Activated naive CD8-positive, alpha-beta T cell treated with anti-CD3 and anti-CD28 coated beads, Interleukin-2, amount 50 U/mL, for 24 hours (primary cell): ENCODE measurements around the gene SLC6A5.
A peak's percentile ranks its signal among the peaks of the same experiment; 100 is the strongest.
"Not testable (repeated sequence)": the region's sequence is repeated elsewhere in the genome, so short reads cannot be mapped to it uniquely, and the experiment has no call there.

Experiments used
- ATAC-seq: fragments of 150-1000 bp; cut with Tn5 transposase; one replicate; pipeline ENCODE4 v1.10.0; 2021
- DNase-seq: peaks from one replicate; pipeline ENCODE4 v3.0.0; 2021
- H3K27ac Mint-ChIP-seq: one replicate; pipeline ENCODE4 v1.8.0; 2021; ENCODE audit warnings: mild to moderate bottlenecking, mixed read lengths
- H3K27me3 Mint-ChIP-seq: one replicate; pipeline ENCODE4 v1.8.0; 2021; ENCODE audit warnings: mixed read lengths
- H3K36me3 Mint-ChIP-seq: one replicate; pipeline ENCODE4 v1.8.0; 2021; ENCODE audit warnings: low read depth, mixed read lengths
- H3K4me1 Mint-ChIP-seq: one replicate; pipeline ENCODE4 v1.8.0; 2021; ENCODE audit warnings: mixed read lengths
- H3K4me3 Mint-ChIP-seq: one replicate; pipeline ENCODE4 v1.8.0; 2021; ENCODE audit warnings: mild to moderate bottlenecking, moderate library complexity, mixed read lengths
- H3K9me3 Mint-ChIP-seq: one replicate; pipeline ENCODE4 v1.8.0; 2021; ENCODE audit warnings: mixed read lengths

SLC6A5 gene

GRCh38 chr11:20599221-20600019 lies at the start of gene SLC6A5:
Gene SLC6A5, plus strand, starts transcription at chr11:20599608. Its CDS starts 65 bp downstream, at chr11:20599673.
- Mint-ChIP-seq H3K27me3 (peaks cover 92% of the 10 kb centered on the region), H3K36me3 (no peaks in the 10 kb centered on the region), H3K27ac (no peak within 1 kb of the TSS), H3K4me1 (peaks cover 9% of the 10 kb centered on the region), H3K9me3 (peaks cover 9% of the 10 kb centered on the region), H3K4me3 (no peak within 1 kb of the TSS)
- DNase-seq (peak; percentile 50), ATAC-seq (peak; percentile 21)

- Mint-ChIP-seq H3K27ac (no peak overlapping the region), H3K36me3 (no peaks in the 10 kb centered on the region), H3K4me1 (no peaks in the 10 kb centered on the region), H3K27me3 (no peaks in the 10 kb centered on the region), H3K4me3 (no peak overlapping the region), H3K9me3 (peaks cover 2% of the 10 kb centered on the region)
- DNase-seq (no peak), ATAC-seq (no peak)
Measured at GRCh38 chr11:20551096-20551495, 48.3 kb upstream of the SLC6A5 start.

GRCh38 chr11:20555783-20556182 lies 43.6 kb upstream of the SLC6A5 start:
- no peaks in the 10 kb centered on the region for H3K36me3 Mint-ChIP-seq
- H3K9me3 Mint-ChIP-seq = peaks cover 10% of the 10 kb centered on the region
- ATAC-seq = no peak
- H3K4me1 Mint-ChIP-seq = no peaks in the 10 kb centered on the region
- no peak overlapping the region for H3K27ac Mint-ChIP-seq
- DNase-seq = no peak
- no peak overlapping the region for H3K4me3 Mint-ChIP-seq
- H3K27me3 Mint-ChIP-seq = peaks cover 4% of the 10 kb centered on the region

GRCh38 chr11:20556396-20556795 lies 43.0 kb upstream of the SLC6A5 start:
- not testable (repeated sequence) for H3K36me3 Mint-ChIP-seq, H3K4me1 Mint-ChIP-seq, H3K27me3 Mint-ChIP-seq, H3K4me3 Mint-ChIP-seq, H3K9me3 Mint-ChIP-seq, DNase-seq, H3K27ac Mint-ChIP-seq, ATAC-seq

- Mint-ChIP-seq H3K27ac (no peak overlapping the region), H3K4me3 (no peak overlapping the region), H3K36me3 (no peaks in the 10 kb centered on the region), H3K4me1 (no peaks in the 10 kb centered on the region), H3K9me3 (peaks cover 10% of the 10 kb centered on the region), H3K27me3 (peaks cover 6% of the 10 kb centered on the region)
- DNase-seq (no peak), ATAC-seq (no peak)
Measured at GRCh38 chr11:20558741-20559140, 40.7 kb upstream of the SLC6A5 start.

GRCh38 chr11:20559523-20560300 lies 39.7 kb upstream of the SLC6A5 start:
- Mint-ChIP-seq H3K4me1 (no peaks in the 10 kb centered on the region), H3K4me3 (no peak overlapping the region), H3K36me3 (no peaks in the 10 kb centered on the region), H3K9me3 (peaks cover 10% of the 10 kb centered on the region), H3K27ac (no peak overlapping the region), H3K27me3 (peaks cover 6% of the 10 kb centered on the region)
- no peak for DNase-seq
- no peak for ATAC-seq

- Mint-ChIP-seq H3K9me3 (no peaks in the 10 kb centered on the region), H3K27me3 (peaks cover 8% of the 10 kb centered on the region), H3K4me3 (no peak overlapping the region), H3K36me3 (no peaks in the 10 kb centered on the region), H3K4me1 (no peaks in the 10 kb centered on the region), H3K27ac (no peak overlapping the region)
- ATAC-seq (no peak), DNase-seq (no peak)
Measured at GRCh38 chr11:20561915-20562314, 37.5 kb upstream of the SLC6A5 start.

GRCh38 chr11:20563866-20564265 lies 35.5 kb upstream of the SLC6A5 start:
- no peaks in the 10 kb centered on the region for H3K9me3 Mint-ChIP-seq
- no peaks in the 10 kb centered on the region for H3K36me3 Mint-ChIP-seq

GRCh38 chr11:20564846-20565635 lies 34.4 kb upstream of the SLC6A5 start:
- no peak for DNase-seq
- no peak overlapping the region for H3K27ac Mint-ChIP-seq
- H3K36me3 Mint-ChIP-seq = no peaks in the 10 kb centered on the region
- no peak overlapping the region for H3K4me3 Mint-ChIP-seq
- no peaks in the 10 kb centered on the region for H3K9me3 Mint-ChIP-seq
- no peak for ATAC-seq
- peaks cover 10% of the 10 kb centered on the region for H3K27me3 Mint-ChIP-seq
- no peaks in the 10 kb centered on the region for H3K4me1 Mint-ChIP-seq

More at GRCh38 chr11:20563866-20564265, 35.5 kb upstream of the SLC6A5 start:
- Mint-ChIP-seq H3K27me3 (peaks cover 10% of the 10 kb centered on the region), H3K4me1 (no peaks in the 10 kb centered on the region), H3K27ac (no peak overlapping the region), H3K4me3 (no peak overlapping the region)
- DNase-seq (no peak), ATAC-seq (no peak)

- not testable (repeated sequence) for DNase-seq, H3K36me3 Mint-ChIP-seq, H3K27ac Mint-ChIP-seq, H3K9me3 Mint-ChIP-seq, ATAC-seq, H3K4me3 Mint-ChIP-seq, H3K4me1 Mint-ChIP-seq
- peaks cover 10% of the 10 kb centered on the region for H3K27me3 Mint-ChIP-seq
Measured at GRCh38 chr11:20566115-20566514, 33.3 kb upstream of the SLC6A5 start.

GRCh38 chr11:20566591-20567434 lies 32.6 kb upstream of the SLC6A5 start:
- no peak for DNase-seq
- Mint-ChIP-seq H3K4me3 (no peak overlapping the region), H3K27ac (no peak overlapping the region), H3K36me3 (no peaks in the 10 kb centered on the region), H3K9me3 (no peaks in the 10 kb centered on the region), H3K4me1 (no peaks in the 10 kb centered on the region), H3K27me3 (peaks cover 14% of the 10 kb centered on the region)
- no peak for ATAC-seq

- not testable (repeated sequence) for H3K4me1 Mint-ChIP-seq, H3K36me3 Mint-ChIP-seq, ATAC-seq, H3K9me3 Mint-ChIP-seq, H3K27me3 Mint-ChIP-seq, H3K4me3 Mint-ChIP-seq, H3K27ac Mint-ChIP-seq, DNase-seq
Measured at GRCh38 chr11:20579725-20580124, 19.7 kb upstream of the SLC6A5 start.

- H3K9me3 Mint-ChIP-seq = no peaks in the 10 kb centered on the region
- no peak for ATAC-seq
Measured at GRCh38 chr11:20583201-20583600, 16.2 kb upstream of the SLC6A5 start.

More at GRCh38 chr11:20583201-20583600, 16.2 kb upstream of the SLC6A5 start:
- Mint-ChIP-seq H3K36me3 (no peaks in the 10 kb centered on the region), H3K4me1 (no peaks in the 10 kb centered on the region), H3K4me3 (no peak overlapping the region), H3K27ac (no peak overlapping the region), H3K27me3 (peaks cover 3% of the 10 kb centered on the region)
- no peak for DNase-seq
